ENCODE data around the gene TRIM24.

Gene TRIM24

GRCh38 chr7:138538518-138538917 lies 78.5 kb downstream of the TRIM24 start:
- DNase-seq (ENCODE audit: low read depth): no peak

DNA sequence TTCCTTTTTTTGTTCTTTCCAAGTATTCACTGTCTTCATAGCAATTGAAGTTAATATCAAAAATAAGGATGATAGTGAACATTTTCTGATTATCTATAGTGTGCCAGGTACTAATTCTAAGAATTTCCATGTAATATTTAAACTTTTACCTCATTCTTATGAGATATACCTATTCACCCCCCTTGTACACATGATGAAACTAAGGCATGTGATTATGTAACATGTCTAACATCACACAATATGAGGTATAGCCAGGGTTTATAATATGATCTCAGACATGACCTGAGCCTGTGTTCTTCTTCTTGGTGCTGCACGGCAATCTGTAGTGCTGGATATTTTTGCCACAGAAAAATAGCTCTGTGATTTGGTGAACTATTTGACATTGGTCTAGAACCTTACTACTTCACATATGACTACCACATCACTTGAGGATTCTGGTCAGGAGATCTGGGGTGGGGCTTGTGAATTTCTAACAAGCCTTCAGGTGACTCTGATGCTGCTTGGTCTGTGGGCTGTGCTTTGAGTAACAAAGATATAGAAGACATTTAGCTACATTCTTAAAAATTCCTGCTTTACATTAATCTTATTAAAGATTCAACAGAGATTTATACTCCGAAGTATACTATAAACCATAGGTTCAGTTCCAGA lies 79.1 kb downstream of the TRIM24 start:
- DNase-seq (ENCODE audit: low read depth): no peak

- no peak for DNase-seq (ENCODE audit: low read depth)
These were observed 82.1 kb downstream of the TRIM24 start for GRCh38 chr7:138542183-138542582.

GRCh38 chr7:138543739-138544138 lies 83.7 kb downstream of the TRIM24 start:
- no peak for DNase-seq (ENCODE audit: low read depth)

DNA sequence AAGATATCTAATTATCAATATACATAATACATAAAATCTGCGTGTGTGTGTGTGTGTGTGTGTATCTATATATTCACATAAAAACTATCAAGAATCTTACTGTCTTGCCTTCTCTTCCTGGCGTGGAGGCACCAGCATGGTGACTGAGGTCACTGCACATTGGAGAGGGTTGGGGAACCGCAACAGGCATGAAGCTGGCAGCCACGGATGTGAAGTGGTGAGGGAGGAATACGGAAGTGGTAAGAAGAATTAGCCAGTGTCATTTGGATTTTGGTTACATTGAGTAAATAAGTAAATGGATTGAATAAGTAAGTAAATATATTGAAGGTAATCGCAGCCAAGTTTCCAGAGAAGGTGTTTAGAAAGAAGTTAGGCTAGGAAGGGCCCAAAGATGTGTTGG lies 85.1 kb downstream of the TRIM24 start:
- no peak for DNase-seq (ENCODE audit: low read depth)

DNA sequence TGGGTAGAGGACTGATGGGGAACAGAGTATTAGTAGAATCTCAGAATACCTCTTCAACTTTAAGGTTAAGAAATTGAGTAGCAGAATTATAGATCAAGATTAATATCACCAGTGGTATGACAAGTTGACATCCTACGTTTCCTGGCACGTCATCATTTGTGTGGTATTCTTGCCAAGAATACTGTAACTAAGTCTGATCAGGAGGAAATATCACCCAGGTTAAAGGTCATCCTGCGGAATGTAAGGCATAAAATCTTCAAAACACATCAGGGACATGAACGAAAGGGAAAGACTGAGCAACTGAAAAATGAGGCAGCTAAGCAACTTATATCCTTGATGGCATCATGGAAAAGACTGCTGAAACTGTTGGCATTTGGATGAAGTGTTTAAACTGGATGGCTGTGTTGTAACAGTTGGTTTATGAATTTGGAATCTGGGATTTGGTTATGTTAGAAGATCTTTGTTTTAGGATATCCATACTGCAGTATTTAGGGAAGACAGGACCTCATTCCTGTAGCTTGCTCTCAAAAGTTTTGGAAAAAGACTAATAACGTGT lies 86.1 kb downstream of the TRIM24 start:
- no peak for DNase-seq (ENCODE audit: low read depth)

GRCh38 chr7:138546829-138547228 lies 86.8 kb downstream of the TRIM24 start:
- no peak for DNase-seq (ENCODE audit: low read depth)

DNA sequence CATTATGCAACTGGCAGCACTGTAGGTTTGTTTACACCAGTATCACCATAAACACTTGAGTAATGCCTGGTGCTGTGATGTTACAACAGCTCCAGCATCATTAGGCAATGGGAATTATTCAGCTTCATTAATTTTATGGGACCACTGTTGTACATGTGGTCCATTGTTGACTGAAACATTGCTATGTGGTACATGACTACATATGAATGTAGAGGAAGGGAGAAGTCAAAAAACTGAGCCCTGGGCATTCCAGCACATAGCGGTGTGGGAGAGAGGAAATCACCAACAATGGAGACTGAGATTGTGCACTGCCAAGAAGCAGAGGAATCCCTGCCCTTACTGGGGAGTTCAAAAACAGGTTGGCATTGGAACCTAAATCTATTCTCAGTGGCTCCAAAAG lies 89.0 kb downstream of the TRIM24 start:
- DNase-seq (ENCODE audit: low read depth): no peak

DNA sequence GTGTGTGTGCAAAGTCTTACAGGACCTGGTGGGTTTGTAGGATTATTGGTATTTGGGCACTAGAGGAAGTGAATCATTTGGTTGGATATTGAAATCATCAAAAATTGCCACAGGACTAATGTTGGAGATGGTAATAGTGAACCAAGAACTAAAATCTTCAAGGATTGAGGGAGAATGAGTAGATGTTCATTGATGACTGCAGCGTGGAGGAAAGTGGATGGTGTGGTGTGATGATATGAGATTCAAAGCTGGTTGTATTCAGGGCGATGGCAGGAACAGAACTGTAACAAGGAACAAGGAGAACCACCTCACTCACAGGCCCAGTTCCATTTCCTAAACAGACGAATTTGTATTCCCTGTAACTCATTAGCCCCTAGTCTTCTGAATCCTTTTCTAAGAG lies 90.3 kb downstream of the TRIM24 start:
- no peak for DNase-seq (ENCODE audit: low read depth)

GRCh38 chr7:138551102-138551501 lies 91.0 kb downstream of the TRIM24 start:
- DNase-seq (ENCODE audit: low read depth): no peak

GRCh38 chr7:138553805-138554204 lies 93.7 kb downstream of the TRIM24 start:
- no peak for DNase-seq (ENCODE audit: low read depth)

- no peak for DNase-seq (ENCODE audit: low read depth)
These were observed 94.6 kb downstream of the TRIM24 start for GRCh38 chr7:138554674-138555073.

DNA sequence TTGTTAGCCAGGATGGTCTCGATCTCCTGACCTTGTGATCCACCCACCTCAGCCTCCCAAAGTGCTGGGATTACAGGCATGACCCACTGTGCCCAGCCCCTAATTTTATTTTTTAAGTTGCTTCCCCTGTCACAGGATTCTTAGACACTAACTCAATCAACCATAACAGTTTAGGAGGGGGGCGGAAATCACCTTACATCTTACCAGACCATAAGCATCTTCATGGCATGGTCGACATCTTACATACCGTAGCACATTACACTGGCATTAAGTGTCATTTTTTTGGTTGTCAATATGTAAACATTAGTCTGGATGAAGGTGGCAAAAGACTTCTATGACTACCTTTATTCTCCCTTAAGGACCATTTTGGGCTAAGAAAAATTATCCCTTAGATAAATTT lies 95.6 kb downstream of the TRIM24 start:
- no peak for DNase-seq (ENCODE audit: low read depth)

GRCh38 chr7:138556771-138557484 lies 96.9 kb downstream of the TRIM24 start:
- no peak for DNase-seq (ENCODE audit: low read depth)

DNA sequence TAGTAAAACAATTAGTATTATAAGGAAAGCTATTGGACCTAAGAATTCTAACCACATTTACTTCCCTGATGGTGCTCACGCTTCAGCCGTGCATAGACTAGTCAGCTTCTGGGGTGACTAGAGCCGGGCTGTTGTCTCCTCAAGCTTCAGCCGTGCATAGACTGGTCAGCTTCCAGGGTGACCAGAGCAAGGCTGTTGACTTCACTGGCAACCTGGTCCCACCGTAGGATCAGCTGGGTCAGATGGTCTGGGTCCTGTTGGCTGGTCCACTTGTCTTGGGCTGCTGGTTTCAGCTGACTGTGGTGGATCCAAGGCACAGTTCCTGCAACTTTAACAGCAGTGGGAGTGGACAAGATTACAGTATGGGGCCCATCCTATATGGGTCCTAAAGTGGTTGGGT lies 99.4 kb downstream of the TRIM24 start:
- DNase-seq (ENCODE audit: low read depth): no peak

DNA sequence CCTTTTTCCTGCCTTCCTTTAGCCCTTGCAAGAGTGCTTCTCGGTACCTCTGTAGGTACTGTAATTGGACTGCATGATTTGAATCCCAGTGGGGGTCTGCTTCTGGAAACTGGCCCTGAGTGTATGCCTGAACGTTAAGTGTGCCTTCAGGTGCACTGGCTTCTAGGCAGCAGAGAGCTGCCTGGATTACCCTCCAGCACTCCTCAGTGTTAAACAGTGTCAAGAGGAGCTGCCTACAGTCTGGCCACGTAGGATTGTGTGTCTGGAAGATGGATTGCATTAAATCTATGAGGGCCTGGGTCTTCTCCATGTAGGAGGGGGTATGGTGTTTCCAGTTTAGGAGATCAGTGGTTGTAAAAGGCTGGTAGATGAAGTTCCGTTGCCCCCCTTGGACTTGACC lies 103.7 kb downstream of the TRIM24 start:
- DNase-seq (ENCODE audit: low read depth): no peak

- DNase-seq (ENCODE audit: low read depth): no peak
These were observed 104.3 kb downstream of the TRIM24 start for GRCh38 chr7:138564365-138564764.

GRCh38 chr7:138565071-138565450 lies 105.0 kb downstream of the TRIM24 start:
- no peak for DNase-seq (ENCODE audit: low read depth)

DNA sequence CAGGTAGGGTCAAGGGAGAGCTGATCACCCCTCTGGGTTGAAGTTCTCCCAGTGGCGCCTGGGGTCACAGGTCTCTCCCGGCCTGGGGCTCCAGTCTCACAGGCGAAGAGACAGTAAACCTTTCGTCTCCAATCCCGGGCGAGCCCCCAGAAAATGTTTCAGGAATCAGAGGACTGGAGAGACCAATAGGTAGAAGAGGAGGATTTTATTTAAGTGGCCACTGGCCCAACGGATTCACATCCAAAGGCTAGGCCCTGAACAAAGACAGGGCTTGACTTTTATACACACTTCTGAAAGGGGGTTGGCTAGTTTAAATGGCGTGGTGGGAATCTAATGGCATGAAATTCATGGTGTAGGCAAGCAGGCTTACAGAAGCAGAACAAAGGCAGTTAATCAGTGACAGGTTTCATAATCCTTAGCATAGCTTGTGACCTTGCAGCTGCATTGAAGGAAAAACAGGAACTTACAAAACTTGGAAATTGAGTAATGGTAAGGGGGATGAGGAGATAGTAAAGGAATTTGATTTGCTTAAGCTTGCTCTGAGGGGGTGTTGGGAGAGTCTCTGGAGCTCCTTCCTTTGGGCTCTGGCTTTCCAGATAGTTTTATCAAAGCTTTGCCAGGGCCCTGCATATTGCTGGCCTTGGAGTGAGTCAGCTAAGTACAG lies 105.5 kb downstream of the TRIM24 start:
- no peak for DNase-seq (ENCODE audit: low read depth)

DNA sequence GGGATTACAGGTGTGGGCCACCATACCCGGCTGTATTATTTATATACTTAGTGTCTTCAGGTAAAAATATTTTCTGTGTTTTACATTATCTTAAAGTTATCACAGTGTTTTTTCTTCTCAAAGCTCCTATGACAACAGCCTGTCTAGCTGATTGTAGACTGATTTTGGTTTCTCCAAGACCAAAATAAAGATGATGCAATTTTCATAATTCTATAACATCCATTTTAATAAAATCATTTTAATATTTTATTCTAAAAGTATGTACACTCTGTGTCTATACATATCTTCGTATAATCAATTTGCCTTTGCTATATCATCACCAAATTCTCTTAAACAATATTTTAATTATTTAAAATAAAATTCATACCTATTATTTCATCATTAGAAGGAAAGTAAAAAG lies 108.6 kb downstream of the TRIM24 start:
- no peak for DNase-seq (ENCODE audit: low read depth)

DNA sequence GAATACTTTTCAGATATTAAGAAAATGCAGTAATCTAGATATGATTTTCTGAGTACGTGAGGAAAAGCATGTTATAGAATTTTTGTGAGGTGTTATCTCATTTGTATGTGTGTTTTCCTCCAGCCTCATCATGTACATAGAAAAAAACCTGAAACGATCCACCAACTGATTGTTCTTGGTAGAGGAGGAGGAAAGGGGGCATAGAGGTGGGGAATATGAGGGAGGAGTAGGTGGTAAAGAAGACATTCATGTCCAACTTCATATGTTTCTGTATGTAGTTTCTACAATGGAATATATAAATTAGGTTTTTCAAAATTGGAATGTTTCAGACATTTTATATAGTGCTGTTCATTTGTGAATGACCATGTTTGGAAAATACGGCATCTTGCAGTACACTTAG lies 109.4 kb downstream of the TRIM24 start:
- no peak for DNase-seq (ENCODE audit: low read depth)

GRCh38 chr7:138570715-138571114 lies 110.7 kb downstream of the TRIM24 start:
- DNase-seq (ENCODE audit: low read depth): no peak

DNA sequence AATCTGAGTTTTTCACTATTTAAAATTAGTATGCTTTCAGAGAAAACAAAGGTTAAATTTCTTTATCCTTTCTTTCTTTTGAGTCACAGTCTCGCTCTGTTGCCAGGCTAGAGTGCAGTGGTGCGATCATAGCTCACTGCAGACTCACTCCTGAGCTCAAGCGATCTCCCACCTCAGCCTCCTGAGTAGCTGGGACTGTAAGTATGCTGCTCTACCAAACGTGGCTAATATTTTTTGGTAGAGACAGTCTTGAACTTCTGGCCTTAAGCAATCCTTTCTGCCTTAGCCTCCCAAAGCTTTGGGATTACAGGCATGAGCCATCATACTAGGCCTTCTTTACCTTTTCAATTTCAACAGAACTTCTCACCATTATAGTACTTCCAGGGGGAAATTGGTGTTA lies 113.7 kb downstream of the TRIM24 start:
- no peak for DNase-seq (ENCODE audit: low read depth)
